Lung (tissue), 12 donors: Measurements from ENCODE around the gene PMEL. TPM values are rescaled to one million over a fixed set of nuclear protein-coding genes. Genes with fewer than 3 reads are reported as not detected.
A peak's percentile ranks its signal among the peaks of the same experiment; 100 is the strongest.

ENCODE experiments used
- ATAC-seq: fragments of 200-7000 bp; cut with Tn5 transposase; one replicate; pipeline ENCODE4 v1.9.1; 2020; ENCODE audit warnings: moderate number of reproducible peaks; ENCODE audit not compliant: insufficient read depth, low FRiP score
- DNase-seq, 3 donors: peaks; one replicate each; pipeline ENCODE4 v3.0.0-alpha.2; 2013 to 2017
- H3K27ac ChIP-seq, 2 donors: one replicate each; pipeline ENCODE4 v1.5.1; 2013; ENCODE audit warnings: mild to moderate bottlenecking in 2 of 2, moderate library complexity in 2 of 2, control low read depth in 1 of 2, inconsistent platforms in 1 of 2, low read depth in 1 of 2, low read length in 1 of 2
- H3K27me3 ChIP-seq, 3 donors: one replicate each; pipeline ENCODE4 v1.5.1; 2013; ENCODE audit warnings: low read length in 2 of 3; ENCODE audit not compliant: control insufficient read depth in 3 of 3, insufficient read depth in 3 of 3
- H3K36me3 ChIP-seq, 4 donors: one replicate each; pipeline ENCODE4 v1.5.1; 2013; ENCODE audit warnings: low read length in 4 of 4, mild to moderate bottlenecking in 1 of 4, moderate library complexity in 1 of 4; ENCODE audit not compliant: control insufficient read depth in 4 of 4, insufficient read depth in 4 of 4
- H3K4me1 ChIP-seq, 5 donors: one replicate each; pipeline ENCODE4 v1.5.1; 2013; ENCODE audit warnings: low read length in 5 of 5, mild to moderate bottlenecking in 2 of 5, moderate library complexity in 1 of 5; ENCODE audit not compliant: control insufficient read depth in 5 of 5, insufficient read depth in 5 of 5
- H3K4me3 ChIP-seq: one replicate; pipeline ENCODE4 v1.5.1; 2013; ENCODE audit warnings: mild to moderate bottlenecking, control low read depth, moderate library complexity
- H3K9ac ChIP-seq, 2 donors: one replicate each; pipeline ENCODE4 v1.5.1; 2013; ENCODE audit warnings: low read length in 2 of 2, control low read depth in 1 of 2; ENCODE audit not compliant: insufficient read depth in 1 of 2
- H3K9me3 ChIP-seq, 4 donors: one replicate each; pipeline ENCODE4 v1.5.1; 2013; ENCODE audit warnings: low read length in 3 of 4, mild to moderate bottlenecking in 1 of 4, moderate library complexity in 1 of 4; ENCODE audit not compliant: control insufficient read depth in 4 of 4, insufficient read depth in 3 of 4
- WGBS, 2 donors: extraction: QIAGEN DNeasy Blood & Tissue Kit; methylation state at CpG; one replicate each; pipeline ENCODE4 v1.1.7; 2013; 5-methylcytosine and 5-hydroxymethylcytosine counted together
- polyA plus RNA-seq, 2 donors: library from polyadenylated mRNA; stranded (reverse); fragments of 200-250 nt; gene quantifications; one replicate each; pipeline ENCODE4 v1.2.1, GENCODE V29; 2013
- total RNA-seq, 2 donors: library from RNA; depleted of rRNA in 1 of 2; stranded (reverse); fragments of >200 nt in 1 of 2; gene quantifications; one replicate each; pipeline ENCODE4 v1.2.1, GENCODE V29; 2014 to 2021
- TF ChIP-seq, protein P1 (sequence below): IDR thresholded peaks from 2 replicates; pipeline ENCODE4 v1.5.1; 2012; ENCODE audit warnings: mild to moderate bottlenecking; ENCODE audit errors: control extremely low read depth, extremely low read depth
- donor health status: control.
- donor health status: control.
- donor health status: Bipolar disorder and iron deficiency.
- donor health status: healthy.
- donor health status: DM: yes; HTN: yes; CAD: no.

PMEL gene
- total and polyA plus RNA-seq, 4 donors: 0.43 to 1.7 (median 1.1) TPM

DNA sequence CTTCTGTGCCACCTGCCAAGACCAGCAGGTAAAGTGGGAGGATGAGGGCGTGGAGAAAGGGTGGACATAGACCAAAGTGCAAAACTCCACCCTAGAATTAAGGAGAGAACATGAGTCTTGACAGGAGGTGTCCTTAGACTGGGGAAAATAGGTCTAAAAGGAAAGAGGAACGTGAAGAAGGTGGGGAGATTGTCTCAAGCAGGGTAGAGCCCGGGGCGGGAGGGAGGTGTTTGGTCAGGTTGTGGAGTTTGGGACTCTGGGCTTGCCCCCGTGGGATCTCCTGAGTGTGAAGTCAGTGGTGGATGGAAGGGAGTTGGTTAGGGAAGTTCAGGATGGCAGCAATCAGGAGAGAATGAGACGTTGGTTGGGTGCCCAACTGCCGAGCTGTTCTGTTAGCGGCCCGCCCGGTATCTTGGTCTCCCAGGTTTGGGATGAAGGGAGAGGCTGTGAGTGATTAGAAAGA is 34.5 kb downstream of the PMEL start:
- Histone ChIP-seq H3K9ac (peak overlapping the region in 1 of 2 donors; percentile 80), H3K4me1 (peaks cover 0 to 29% (median 8%) of the 10 kb centered on the region in 5 donors), H3K27me3 (no peaks in the 10 kb centered on the region), H3K36me3 (peaks cover 0 to 7% (median 0%) of the 10 kb centered on the region in 4 donors), H3K27ac (peak overlapping the region; percentile 38 to 70), H3K9me3 (no peaks in the 10 kb centered on the region), H3K4me3 (peak overlapping the region; percentile 49)
- ATAC-seq (no peak), DNase-seq (no peak)
- whole genome bisulfite sequencing, 2 donors: 10% methylated on average over 10 of the region's 10 CpGs
- TF ChIP-seq, protein P1, sequence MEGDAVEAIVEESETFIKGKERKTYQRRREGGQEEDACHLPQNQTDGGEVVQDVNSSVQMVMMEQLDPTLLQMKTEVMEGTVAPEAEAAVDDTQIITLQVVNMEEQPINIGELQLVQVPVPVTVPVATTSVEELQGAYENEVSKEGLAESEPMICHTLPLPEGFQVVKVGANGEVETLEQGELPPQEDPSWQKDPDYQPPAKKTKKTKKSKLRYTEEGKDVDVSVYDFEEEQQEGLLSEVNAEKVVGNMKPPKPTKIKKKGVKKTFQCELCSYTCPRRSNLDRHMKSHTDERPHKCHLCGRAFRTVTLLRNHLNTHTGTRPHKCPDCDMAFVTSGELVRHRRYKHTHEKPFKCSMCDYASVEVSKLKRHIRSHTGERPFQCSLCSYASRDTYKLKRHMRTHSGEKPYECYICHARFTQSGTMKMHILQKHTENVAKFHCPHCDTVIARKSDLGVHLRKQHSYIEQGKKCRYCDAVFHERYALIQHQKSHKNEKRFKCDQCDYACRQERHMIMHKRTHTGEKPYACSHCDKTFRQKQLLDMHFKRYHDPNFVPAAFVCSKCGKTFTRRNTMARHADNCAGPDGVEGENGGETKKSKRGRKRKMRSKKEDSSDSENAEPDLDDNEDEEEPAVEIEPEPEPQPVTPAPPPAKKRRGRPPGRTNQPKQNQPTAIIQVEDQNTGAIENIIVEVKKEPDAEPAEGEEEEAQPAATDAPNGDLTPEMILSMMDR: no peak

- no peak for ATAC-seq
- Histone ChIP-seq H3K9me3 (no peaks in the 10 kb centered on the region), H3K27me3 (no peaks in the 10 kb centered on the region), H3K4me1 (peaks cover 0 to 34% (median 9%) of the 10 kb centered on the region in 5 donors), H3K9ac (peak within 1 kb of the TSS; percentile 12 to 89), H3K36me3 (peaks cover 0 to 7% (median 0%) of the 10 kb centered on the region in 4 donors), H3K4me3 (peak within 1 kb of the TSS; percentile 49), H3K27ac (peak within 1 kb of the TSS; percentile 38 to 70)
- TF ChIP-seq, protein P1: peak; percentile 38
- WGBS, 2 donors: 37 to 41% methylated on average over 3 of the region's 3 CpGs
- DNase-seq: peak; percentile 39 to 91 (median 89)
Measured at GRCh38 chr12:55930771-55931316, 35.0 kb downstream of the PMEL start, which contains the start of gene DGKA. Gene DGKA, plus strand, starts transcription at chr12:55931162. Its CDS starts 5,342 bp downstream, at chr12:55936504.

DNA sequence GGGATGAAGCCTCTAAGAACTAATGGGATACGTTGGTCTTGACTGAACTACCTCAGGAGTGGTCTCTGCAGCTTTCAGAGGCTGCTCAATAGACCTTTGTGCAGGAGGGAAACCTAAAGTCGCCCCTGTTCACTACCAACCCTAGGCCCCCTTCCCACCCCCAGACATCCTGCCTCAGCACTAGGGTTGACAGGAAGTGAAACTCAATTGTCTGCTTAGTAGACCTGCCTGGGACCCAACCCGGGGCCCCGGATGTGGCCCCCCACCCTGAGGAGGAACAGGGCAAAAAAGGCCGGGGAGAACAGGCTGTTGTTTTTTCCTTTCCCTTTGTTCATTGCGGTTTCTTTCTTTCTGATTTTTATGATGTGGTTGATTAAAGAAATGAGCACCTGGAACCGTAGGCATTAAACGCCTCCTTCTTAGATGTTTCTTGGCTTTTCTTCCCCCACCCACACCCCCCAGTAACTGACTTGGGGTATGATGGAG is 36.5 kb downstream of the PMEL start:
- H3K9ac ChIP-seq: no peak overlapping the region
- no peaks in the 10 kb centered on the region for H3K9me3 ChIP-seq
- DNase-seq: no peak
- H3K36me3 ChIP-seq: peaks cover 0 to 7% (median 0%) of the 10 kb centered on the region in 4 donors
- ATAC-seq: no peak
- H3K4me3 ChIP-seq: no peak overlapping the region
- TF ChIP-seq, protein P1: no peak
- no peaks in the 10 kb centered on the region for H3K27me3 ChIP-seq
- no peak overlapping the region for H3K27ac ChIP-seq
- H3K4me1 ChIP-seq: peaks cover 0 to 40% (median 10%) of the 10 kb centered on the region in 5 donors
- WGBS, 2 donors: 19 to 46% methylated on average over 8 of the region's 8 CpGs
